ENCODE data around the gene BDKRB2.

GRCh38 chr14:96264853-96265252, 60.2 kb downstream of the BDKRB2 start:
- TF ChIP-seq POLR2A (IDR thresholded peaks at IDR 0.05) (no peak), CTCF (IDR thresholded peaks at IDR 0.05 in 8 of 11, conservative IDR thresholded peaks at IDR 0.05 in 3 of 11) (no peak), POLR2AphosphoS5 (IDR thresholded peaks at IDR 0.05) (no peak)

Measured in spleen (tissue), 7 donors.